Right ventricle myocardium inferior (tissue), 1 donor: ENCODE data around the gene PARP8. TPM values are rescaled to one million over a fixed set of nuclear protein-coding genes. Genes with fewer than 3 reads are reported as not detected.
"Not testable (repeated sequence)": the region's sequence is repeated elsewhere in the genome, so short reads cannot be mapped to it uniquely, and the experiment has no call there.

ENCODE experiments used
- ATAC-seq: fragments of 200-7000 bp; cut with Tn5 transposase; one replicate; pipeline ENCODE4 v1.9.1; 2020; ENCODE audit warnings: mild to moderate bottlenecking, moderate library complexity
- DNase-seq: peaks from one replicate; pipeline ENCODE4 v3.0.0; 2021; ENCODE audit errors: missing footprints
- intact Hi-C: fragments of 100-400 bp; cut with DNase I; formaldehyde crosslinking; loops from one replicate; pipeline ENCODE4 v1.11.0; 2022
- total RNA-seq: library from RNA; stranded (reverse); fragmentation: NEBNext Ultra II Directional; extraction: Animal tissue kit (Norgen Biotek cat#: 25700); gene quantifications from one replicate; pipeline ENCODE4 v1.2.1, GENCODE V29; 2021
- donor health status: DM: no; HTN: yes; CAD: no; lungs with severe emphysema.

The PARP8 gene
- total RNA-seq, 1 donor from 2014 or later, result 7.7 TPM

GRCh38 chr5:50672663-50673062 is 6.2 kb downstream of the PARP8 start:
- ATAC-seq, result no peak
- DNase-seq, result no peak
- intact Hi-C loops, result no loop called here

- ATAC-seq, DNase-seq, intact Hi-C loops: not testable (repeated sequence)
Measured at GRCh38 chr5:50673444-50673843, 7.0 kb downstream of the PARP8 start.

DNA sequence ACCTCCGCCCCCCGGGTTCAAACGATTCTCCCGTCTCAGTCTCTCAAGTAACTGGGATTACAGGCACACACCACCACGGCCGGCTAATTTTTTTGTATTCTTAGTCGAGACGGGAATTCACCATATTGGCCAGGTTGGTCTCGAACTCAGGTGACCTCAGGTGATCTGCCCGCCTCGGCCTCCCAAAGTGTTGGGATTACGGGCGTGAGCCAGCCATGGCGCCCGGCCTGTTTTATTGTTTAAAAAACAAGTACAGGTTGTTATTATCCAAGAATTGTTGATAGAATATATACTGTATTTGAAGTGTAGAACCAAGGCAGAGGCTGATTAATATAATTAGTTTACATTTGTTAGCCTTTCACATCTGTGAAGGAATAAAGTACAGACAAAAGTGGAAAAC is 8.9 kb downstream of the PARP8 start:
- intact Hi-C loops, result no loop called here
- ATAC-seq (no peak), DNase-seq (no peak)

GRCh38 chr5:50679554-50679953 is 13.1 kb downstream of the PARP8 start:
- intact Hi-C loops, DNase-seq, ATAC-seq: not testable (repeated sequence)

- intact Hi-C loops, result no loop called here
- ATAC-seq (no peak), DNase-seq (no peak)
Measured at GRCh38 chr5:50684721-50685120, 18.3 kb downstream of the PARP8 start.

DNA sequence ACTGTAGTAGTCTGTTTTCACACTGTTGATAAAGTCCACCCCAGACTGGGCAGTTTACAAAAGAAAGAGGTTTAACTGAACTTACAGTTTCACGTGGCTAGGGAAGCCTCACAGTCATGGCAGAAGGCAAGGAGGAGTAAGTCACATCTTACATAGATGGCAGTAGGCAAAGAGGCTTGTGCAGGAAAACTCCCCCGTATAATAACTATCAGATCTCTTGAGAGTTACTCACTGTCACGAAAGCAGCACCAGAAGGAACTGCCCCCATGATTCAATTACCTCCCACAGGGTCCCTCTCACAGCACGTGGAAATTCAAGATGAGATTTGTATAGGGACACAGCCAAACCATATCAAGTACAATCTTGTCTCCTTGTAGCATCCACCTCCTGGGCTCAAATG is 21.1 kb downstream of the PARP8 start:
- intact Hi-C loops, result no loop called here
- no peak for DNase-seq

DNA sequence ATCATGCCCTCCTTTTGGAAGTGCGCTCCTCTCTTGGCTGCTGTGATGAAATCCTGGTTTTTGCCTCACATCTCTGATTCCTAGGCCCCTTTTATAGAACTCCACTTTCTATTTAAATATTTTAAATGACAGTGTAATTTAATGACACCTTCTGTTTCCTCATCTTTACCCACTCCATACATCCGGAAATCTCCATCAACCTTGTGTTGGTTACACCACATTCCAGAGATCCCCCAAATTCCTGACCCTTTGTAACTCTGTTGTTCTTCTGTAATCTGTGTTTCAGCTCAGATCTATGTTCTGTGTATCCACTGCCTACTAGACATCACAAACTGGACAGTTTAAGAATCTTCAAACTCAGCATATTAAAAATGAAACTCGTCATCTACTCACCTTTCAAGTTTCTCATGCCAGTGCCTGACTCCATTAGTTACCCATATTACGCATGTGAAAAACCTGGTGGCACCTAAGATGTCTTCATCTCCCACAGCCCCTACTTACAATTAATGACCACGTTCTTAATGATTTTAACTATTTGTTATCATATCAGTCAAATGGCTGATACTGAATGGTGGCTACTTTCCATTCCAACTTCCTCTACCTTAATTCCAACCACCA is 25.1 kb downstream of the PARP8 start:
- ATAC-seq, result no peak
- intact Hi-C loops, result no loop called here

More for the DNA sequence above, 21.1 kb downstream of the PARP8 start:
- no peak for ATAC-seq

GRCh38 chr5:50694027-50694590 is 27.7 kb downstream of the PARP8 start:
- intact Hi-C loops, result no loop called here
- no peak for DNase-seq
- no peak for ATAC-seq

More for the DNA sequence above, 25.1 kb downstream of the PARP8 start:
- DNase-seq, result no peak

DNA sequence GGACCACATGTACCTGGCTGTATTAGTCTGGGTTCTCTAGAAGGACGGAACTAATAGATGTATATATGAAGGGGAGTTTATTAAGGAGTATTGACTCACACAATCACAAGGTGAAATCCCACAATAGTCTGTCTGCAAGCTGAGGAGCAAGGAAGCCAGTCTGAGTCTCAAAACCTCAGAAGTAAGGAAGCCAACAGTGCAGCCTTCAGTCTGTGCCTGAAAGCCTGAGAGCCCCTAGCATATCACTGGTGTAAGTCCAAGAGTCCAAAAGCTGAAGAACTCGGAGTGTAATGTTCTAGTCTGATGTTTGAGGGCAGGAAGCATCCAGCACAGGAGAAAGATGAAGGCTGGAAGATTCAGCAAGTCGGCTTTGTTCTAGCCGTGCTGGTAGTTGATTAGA is 28.2 kb downstream of the PARP8 start:
- intact Hi-C loops, ATAC-seq, DNase-seq: not testable (repeated sequence)

- intact Hi-C loops, result no loop called here
- DNase-seq, result no peak
- no peak for ATAC-seq
Measured at GRCh38 chr5:50697739-50698138, 31.3 kb downstream of the PARP8 start.

GRCh38 chr5:50699737-50700136 is 33.3 kb downstream of the PARP8 start:
- DNase-seq (no peak), ATAC-seq (no peak)
- intact Hi-C loops, result no loop called here

GRCh38 chr5:50700706-50701105 is 34.3 kb downstream of the PARP8 start:
- DNase-seq (no peak), ATAC-seq (no peak)
- intact Hi-C loops, result no loop called here

DNA sequence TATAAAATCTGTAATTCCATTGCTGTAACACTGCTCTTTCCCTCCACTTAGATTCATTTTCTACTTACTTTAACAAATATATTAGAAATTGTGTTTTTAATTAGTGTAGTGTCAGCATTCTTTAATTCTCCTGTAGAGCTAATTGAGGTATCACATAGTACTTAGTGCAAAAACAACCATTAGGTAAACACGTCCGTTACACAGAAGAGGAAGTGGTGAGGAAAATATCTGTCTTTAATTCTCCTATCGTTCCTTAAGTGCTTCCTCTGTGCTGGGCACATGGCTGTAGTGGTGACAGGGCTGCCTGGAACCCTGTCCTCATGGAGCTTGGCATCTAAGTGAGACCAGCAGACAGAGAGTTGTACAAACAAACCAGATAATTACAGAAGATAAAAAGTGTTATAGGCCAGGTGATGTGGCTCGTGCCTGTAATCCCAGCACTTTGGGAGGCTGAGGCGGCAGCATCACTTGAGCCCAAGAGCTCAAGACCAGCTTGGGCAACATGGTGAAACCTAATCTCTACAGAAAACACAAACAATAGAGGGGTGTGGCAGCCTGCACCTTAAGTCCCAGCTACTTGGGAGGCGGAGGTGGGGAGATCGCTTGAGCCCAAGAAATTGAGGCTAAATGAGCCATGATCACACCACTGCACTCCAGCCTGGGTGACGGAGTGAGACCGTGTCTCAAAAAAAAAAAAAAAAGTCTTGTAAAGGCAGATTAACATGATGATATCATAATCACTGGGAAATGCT is 36.4 kb downstream of the PARP8 start:
- DNase-seq (no peak), ATAC-seq (no peak)
- intact Hi-C loops, result no loop called here

GRCh38 chr5:50703367-50703666 is 36.9 kb downstream of the PARP8 start:
- intact Hi-C loops, result no loop called here
- ATAC-seq, result no peak
- DNase-seq, result no peak

DNA sequence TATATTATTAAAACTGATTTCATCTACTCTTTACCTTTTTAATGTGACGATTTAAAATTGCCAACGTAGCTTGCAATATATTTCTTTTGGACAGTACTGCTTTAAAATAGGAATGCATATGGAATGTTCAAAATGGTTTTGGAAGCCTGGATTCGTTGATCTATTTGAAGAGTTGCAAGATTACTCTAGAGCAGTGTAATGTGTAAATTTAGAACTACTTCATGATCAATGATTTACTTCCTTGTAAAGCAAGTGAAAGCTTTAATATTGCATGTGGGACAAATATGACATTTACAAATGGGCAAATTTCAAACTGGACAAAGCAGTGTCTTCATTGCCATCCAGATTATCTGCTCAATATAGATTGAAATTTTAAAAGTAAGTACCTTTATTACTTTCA is 38.3 kb downstream of the PARP8 start:
- intact Hi-C loops, result no loop called here
- ATAC-seq (no peak), DNase-seq (no peak)

- DNase-seq, result no peak
- ATAC-seq, result no peak
- intact Hi-C loops, result no loop called here
Measured at GRCh38 chr5:50709471-50709870, 43.0 kb downstream of the PARP8 start.

DNA sequence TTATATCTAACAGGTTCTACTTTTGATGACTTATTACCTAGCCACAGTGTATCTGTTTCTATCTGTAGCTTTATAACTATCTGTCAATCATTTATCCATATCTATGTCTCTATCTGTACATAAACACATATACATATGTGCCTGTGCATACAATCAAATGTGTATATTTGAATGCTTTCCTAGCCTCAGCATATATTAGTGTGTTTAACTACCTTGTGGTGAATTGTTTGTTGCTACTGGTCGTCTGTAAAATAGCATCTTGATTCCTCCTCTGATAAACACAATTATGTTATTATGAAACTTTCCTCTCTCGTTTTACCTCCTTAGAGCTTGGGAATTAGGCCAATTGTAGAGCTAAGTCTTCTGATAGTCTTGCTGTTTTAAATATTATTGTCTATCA is 44.4 kb downstream of the PARP8 start:
- intact Hi-C loops, result no loop called here
- ATAC-seq, result no peak

DNA sequence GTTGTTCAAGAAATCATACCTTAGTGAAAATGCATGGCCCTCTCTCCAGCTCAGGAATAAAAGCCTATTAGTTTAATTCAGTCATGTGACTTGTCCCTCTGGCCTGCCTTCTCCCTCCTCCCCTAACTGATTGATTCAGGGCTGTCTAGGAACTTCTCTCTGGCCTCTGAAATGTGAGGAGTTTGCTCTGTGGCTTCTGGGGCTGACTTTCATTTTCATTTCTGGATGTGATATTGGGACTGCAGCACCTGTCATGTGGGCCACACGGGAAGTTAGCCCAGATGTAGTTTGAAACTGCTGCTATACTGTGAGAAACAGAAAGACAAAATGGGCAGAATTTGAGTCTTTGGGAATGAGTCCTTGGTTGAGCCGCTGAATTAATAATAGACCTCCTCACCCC is 44.8 kb downstream of the PARP8 start:
- DNase-seq, result no peak
- ATAC-seq, result no peak
- intact Hi-C loops, result no loop called here

More for the DNA sequence above, 44.4 kb downstream of the PARP8 start:
- DNase-seq, result no peak

DNA sequence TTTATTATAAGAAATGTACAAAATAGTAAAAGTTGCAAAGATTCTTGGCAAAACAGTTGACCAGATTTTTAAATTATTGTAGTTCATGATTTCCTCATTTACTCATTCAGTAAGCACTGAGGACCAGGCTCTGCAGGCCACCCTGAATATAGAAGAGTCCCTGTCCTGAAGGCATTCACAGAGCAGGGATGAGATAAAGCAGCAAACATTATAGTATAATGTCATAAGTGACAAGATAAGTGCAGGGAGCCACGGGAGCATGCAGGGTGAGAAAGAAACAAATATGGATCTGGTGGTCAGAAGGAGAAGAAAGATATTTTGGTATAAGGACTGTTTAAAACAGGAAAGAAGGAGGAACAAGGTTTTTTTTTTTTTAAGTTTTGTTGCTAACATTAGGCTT is 46.0 kb downstream of the PARP8 start:
- DNase-seq, result no peak
- ATAC-seq, result no peak
- intact Hi-C loops, result no loop called here

- ATAC-seq (no peak), DNase-seq (no peak)
- intact Hi-C loops, result no loop called here
Measured at GRCh38 chr5:50715001-50715400, 48.6 kb downstream of the PARP8 start.
